Measurements from ENCODE around the gene DIPK1A.

DNA sequence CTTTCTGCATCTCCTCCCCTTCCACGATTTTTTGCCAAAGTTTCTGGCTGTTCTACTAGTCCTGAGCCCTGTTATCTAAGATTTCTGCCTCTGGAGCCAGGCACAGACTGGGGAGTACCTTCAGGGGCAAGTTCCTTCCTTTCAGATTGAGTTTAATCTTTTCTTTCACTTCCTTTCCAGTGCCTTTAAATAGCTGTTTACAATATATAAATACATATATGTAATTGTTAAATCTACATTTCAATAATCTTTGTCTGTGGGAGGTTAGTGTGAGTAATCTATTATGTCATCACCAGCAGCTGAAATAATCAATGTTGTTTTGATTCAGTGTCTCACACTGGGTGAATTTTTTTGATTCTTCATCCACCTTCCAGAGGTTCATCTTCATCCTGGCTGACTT is 31.8 kb downstream of the DIPK1A start:
- TF ChIP-seq ZNF274 (IDR thresholded peaks at IDR 0.05; ENCODE audit: low read depth, low read length), result no peak
- no peak for TF ChIP-seq SUZ12 (IDR thresholded peaks at IDR 0.05; ENCODE audit: extremely low read depth, insufficient read depth, insufficient read length)
- TF ChIP-seq YY1 (IDR thresholded peaks at IDR 0.05; ENCODE audit: insufficient read depth, insufficient read length), result no peak
